ENCODE results near the gene NPC1. TPM values are rescaled to one million over a fixed set of nuclear protein-coding genes. Genes with fewer than 3 reads are reported as not detected.
A peak's percentile ranks its signal among the peaks of the same experiment; 100 is the strongest.

Gene NPC1
- total and polyA plus RNA-seq, 3 donors from 2014 or later, result 36.8 to 83.2 (median 66.8) TPM

DNA sequence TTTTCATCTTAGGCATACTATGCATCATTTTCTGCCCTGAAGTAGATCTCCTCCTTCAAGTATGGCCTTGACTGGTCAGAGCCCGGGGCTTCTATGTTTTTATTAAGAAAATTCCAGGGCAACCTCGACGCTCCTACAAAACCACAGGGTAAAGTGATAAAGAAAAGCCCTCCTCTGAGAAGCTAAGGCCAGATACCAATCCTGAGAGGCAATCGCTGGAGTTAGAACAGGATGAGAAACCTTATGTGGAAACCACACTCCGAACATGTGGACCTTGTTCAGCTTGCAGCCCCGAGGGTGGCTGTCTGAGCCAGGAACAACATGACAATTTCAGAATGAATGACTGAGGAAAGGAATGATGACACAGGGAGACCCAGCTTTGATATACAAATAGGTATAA lies 47.4 kb downstream of the NPC1 start:
- DNase-seq, result no peak
- Histone ChIP-seq H3K36me3 (ENCODE audit: low read depth, missing control alignments) (no peaks in the 10 kb centered on the region), H3K9me3 (no peaks in the 10 kb centered on the region), H3K4me1 (peaks cover 32% of the 10 kb centered on the region), H3K27me3 (no peaks in the 10 kb centered on the region), H3K4me3 (no peak overlapping the region), H3K27ac (peak overlapping the region in 1 of 2 donors; percentile 8)
- intact Hi-C loops (cut with DNase I; ENCODE audit: low total_unique reads), result no loop called here
- WGBS, 2 donors, result 50 to 58% methylated on average over 6 of the region's 6 CpGs
- TF ChIP-seq POLR2A (IDR thresholded peaks at IDR 0.05), result no peak
- TF ChIP-seq, protein P1, sequence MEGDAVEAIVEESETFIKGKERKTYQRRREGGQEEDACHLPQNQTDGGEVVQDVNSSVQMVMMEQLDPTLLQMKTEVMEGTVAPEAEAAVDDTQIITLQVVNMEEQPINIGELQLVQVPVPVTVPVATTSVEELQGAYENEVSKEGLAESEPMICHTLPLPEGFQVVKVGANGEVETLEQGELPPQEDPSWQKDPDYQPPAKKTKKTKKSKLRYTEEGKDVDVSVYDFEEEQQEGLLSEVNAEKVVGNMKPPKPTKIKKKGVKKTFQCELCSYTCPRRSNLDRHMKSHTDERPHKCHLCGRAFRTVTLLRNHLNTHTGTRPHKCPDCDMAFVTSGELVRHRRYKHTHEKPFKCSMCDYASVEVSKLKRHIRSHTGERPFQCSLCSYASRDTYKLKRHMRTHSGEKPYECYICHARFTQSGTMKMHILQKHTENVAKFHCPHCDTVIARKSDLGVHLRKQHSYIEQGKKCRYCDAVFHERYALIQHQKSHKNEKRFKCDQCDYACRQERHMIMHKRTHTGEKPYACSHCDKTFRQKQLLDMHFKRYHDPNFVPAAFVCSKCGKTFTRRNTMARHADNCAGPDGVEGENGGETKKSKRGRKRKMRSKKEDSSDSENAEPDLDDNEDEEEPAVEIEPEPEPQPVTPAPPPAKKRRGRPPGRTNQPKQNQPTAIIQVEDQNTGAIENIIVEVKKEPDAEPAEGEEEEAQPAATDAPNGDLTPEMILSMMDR (IDR thresholded peaks at IDR 0.05), result no peak

DNA sequence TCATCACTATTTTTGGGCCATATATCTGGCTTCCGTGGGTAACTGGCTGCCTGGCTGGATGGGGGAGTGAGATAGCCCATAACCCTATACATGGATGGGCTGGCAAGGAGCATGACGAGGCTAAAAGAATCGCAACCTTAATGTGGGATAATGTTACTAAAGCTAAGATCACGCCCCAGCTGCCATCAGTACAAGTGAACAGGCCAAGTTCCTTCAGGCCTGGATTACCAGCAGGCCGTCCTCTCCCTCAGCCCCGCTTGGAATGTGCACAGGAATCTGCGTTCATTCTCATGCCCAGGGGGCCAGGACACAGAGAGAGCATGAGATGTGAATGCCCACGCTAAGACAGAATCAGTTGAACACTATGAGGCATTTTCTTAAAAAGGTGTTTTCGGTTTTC lies 48.3 kb downstream of the NPC1 start:
- WGBS, 2 donors, result 95 to 96% methylated on average over 9 of the region's 9 CpGs
- no peaks in the 10 kb centered on the region for H3K9me3 ChIP-seq
- intact Hi-C loops (cut with DNase I; ENCODE audit: low total_unique reads), result no loop called here
- H3K36me3 ChIP-seq (ENCODE audit: low read depth, missing control alignments), result no peaks in the 10 kb centered on the region
- no peak overlapping the region for H3K27ac ChIP-seq
- no peaks in the 10 kb centered on the region for H3K27me3 ChIP-seq
- TF ChIP-seq POLR2A (IDR thresholded peaks at IDR 0.05), result no peak
- TF ChIP-seq, protein P1 (IDR thresholded peaks at IDR 0.05), result no peak
- peaks cover 32% of the 10 kb centered on the region for H3K4me1 ChIP-seq
- DNase-seq, result no peak
- no peak overlapping the region for H3K4me3 ChIP-seq

DNA sequence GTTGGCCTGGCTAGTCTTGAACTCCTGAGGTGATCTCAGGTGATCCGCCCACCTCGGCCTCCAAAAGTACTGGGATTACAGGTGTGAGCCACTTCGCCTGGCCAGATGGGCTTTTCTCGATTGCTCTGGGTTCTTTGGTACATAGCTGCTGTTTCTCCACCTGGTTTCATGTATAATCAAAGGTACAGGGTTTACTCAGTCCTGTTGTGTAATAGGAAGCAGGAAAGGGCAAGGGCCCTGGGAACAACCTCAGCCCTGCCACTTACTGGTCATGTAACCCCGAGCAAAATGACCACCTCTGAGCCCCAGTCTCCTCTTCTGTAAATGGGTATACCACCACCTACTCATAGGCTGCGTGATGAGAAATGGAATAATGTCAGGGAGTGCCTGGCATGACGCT lies 49.0 kb downstream of the NPC1 start:
- intact Hi-C loops (cut with DNase I; ENCODE audit: low total_unique reads), result no loop called here
- 92 to 96% methylated on average over 7 of the region's 7 CpGs for WGBS, 2 donors

DNA sequence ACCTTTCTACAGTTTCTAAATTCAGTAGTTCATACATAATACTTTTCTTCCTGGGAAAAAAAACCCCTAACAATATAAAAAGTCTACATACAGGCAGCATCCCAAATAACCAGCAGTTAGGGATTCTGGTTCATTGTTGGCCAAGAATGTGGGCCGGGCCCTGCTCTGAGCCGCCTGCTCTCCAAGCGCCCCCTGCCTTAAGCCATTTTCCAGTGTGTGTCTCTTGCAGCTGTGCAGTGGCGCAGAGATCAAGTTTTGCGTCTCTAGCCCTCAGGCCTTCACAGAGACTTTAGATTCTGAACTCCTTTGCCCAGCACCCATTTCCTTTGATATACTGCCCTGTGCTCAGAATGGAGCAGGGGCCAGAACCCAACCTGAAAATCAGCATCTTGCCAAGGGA lies 50.1 kb downstream of the NPC1 start:
- no peak for DNase-seq
- 89 to 90% methylated on average over 5 of the region's 5 CpGs for WGBS, 2 donors
- TF ChIP-seq, protein P1 (IDR thresholded peaks at IDR 0.05), result no peak
- no peak for TF ChIP-seq POLR2A (IDR thresholded peaks at IDR 0.05)
- Histone ChIP-seq H3K27ac (no peak overlapping the region), H3K9me3 (no peaks in the 10 kb centered on the region), H3K4me3 (no peak overlapping the region), H3K36me3 (ENCODE audit: low read depth, missing control alignments) (no peaks in the 10 kb centered on the region), H3K27me3 (no peaks in the 10 kb centered on the region), H3K4me1 (peaks cover 15% of the 10 kb centered on the region)
- intact Hi-C loops (cut with DNase I; ENCODE audit: low total_unique reads), result no loop called here

More for the DNA sequence above, 49.0 kb downstream of the NPC1 start:
- Histone ChIP-seq H3K9me3 (no peaks in the 10 kb centered on the region), H3K4me3 (no peak overlapping the region), H3K36me3 (ENCODE audit: low read depth, missing control alignments) (no peaks in the 10 kb centered on the region), H3K4me1 (peaks cover 25% of the 10 kb centered on the region), H3K27ac (no peak overlapping the region), H3K27me3 (no peaks in the 10 kb centered on the region)
- DNase-seq, result no peak
- TF ChIP-seq, protein P1 (IDR thresholded peaks at IDR 0.05), result no peak
- TF ChIP-seq POLR2A (IDR thresholded peaks at IDR 0.05), result no peak

DNA sequence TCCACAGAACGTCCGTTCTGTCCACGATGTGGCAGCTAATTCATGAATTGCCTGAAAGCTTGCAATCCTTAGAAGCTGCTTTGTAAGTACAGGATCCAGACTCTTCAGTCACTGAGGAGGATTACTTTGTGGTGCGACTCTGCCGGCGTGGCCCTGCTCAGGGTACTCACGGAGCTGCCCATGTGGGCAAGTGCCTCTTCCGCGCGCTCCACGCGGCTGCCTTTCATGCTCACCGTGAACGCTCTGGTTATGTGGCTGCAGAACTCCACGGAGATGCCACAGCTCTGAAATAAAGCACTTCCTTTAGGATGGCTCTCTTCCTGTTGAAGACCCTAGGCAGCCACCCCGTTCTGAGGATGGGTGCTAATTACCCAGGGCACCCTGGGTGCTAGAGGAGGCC lies 52.0 kb downstream of the NPC1 start:
- no peak overlapping the region for H3K4me3 ChIP-seq
- H3K27me3 ChIP-seq, result no peaks in the 10 kb centered on the region
- no peak overlapping the region for H3K27ac ChIP-seq
- intact Hi-C loops (cut with DNase I; ENCODE audit: low total_unique reads), result no loop called here
- H3K36me3 ChIP-seq (ENCODE audit: low read depth, missing control alignments), result no peaks in the 10 kb centered on the region
- TF ChIP-seq, protein P1 (IDR thresholded peaks at IDR 0.05), result no peak
- TF ChIP-seq POLR2A (IDR thresholded peaks at IDR 0.05), result no peak
- DNase-seq, result no peak
- 95 to 97% methylated on average over 12 to 16 of the region's 16 CpGs for WGBS, 2 donors
- H3K9me3 ChIP-seq, result no peaks in the 10 kb centered on the region
- H3K4me1 ChIP-seq, result no peaks in the 10 kb centered on the region
